ENCODE data around the gene ZFYVE21. TPM values are rescaled to one million over a fixed set of nuclear protein-coding genes. Genes with fewer than 3 reads are reported as not detected.

ZFYVE21 gene
- total RNA-seq, 1 experiment from 2014 or later, result 47.2 TPM

DNA sequence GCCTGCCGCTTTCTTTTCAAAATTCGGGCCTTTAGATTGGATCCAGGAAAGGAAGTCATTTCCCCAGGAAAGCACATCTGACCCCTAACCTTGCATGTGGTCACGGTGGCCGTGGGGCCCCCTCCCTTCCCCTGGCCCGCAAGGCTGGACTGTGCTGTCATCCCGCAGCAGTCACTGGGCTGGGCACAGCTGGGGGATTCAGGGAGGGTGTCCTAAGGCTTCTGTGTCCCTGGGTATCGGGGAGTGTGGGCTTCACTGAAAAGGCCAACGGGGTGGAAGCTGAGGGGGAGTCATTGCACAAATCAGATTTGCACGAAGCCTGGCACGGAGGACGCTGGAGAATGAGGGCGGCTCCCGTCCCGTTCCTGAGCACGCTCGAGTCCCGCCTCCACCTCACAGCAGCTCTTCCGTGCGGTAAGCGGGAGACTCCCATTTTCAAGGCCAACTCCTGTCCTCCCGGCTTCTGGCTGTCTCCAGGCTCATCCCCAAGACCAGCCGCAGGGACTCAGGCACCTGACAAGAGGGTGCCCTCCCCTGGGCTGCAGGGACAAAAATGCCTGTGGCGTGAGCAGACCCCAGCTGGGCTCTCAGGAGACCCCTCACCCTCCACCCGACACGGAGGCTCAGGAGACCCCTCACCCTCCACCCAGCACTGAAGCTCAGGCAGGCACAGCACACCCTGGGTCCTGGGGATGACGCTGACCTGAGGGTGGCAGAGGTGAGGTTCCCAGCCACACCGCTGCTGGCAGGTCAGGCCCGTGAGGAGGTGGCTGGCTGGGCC is 9.9 kb upstream of the ZFYVE21 start:
- Histone ChIP-seq H3K9me3 (ENCODE audit: low read length) (no peaks in the 10 kb centered on the region), H3K9ac (ENCODE audit: low read length) (no peak overlapping the region), H3K9me2 (replicated peaks; ENCODE audit: low read length) (no peaks in the 10 kb centered on the region), H3K4me3 (ENCODE audit: low read length) (no peak overlapping the region), H4K20me1 (ENCODE audit: low read length) (no peaks in the 10 kb centered on the region), H3F3A (ENCODE audit: low read length, unreplicated experiment) (no peaks in the 10 kb centered on the region), H3K4me1 (ENCODE audit: insufficient read depth, low read length) (peaks cover 3% of the 10 kb centered on the region), H3K27me3 (ENCODE audit: low read length) (no peaks in the 10 kb centered on the region), H3K79me2 (ENCODE audit: low read length) (peaks cover 9% of the 10 kb centered on the region; the same call in 1 of the 2 replicates), H3K36me3 (ENCODE audit: low read depth, low read length) (peaks cover 28% of the 10 kb centered on the region; the same call in 1 of the 2 replicates), H3K27ac (ENCODE audit: low read length) (no peak overlapping the region), H2AFZ (ENCODE audit: low read length) (no peak overlapping the region), H3K4me2 (ENCODE audit: low read length) (no peak overlapping the region)
- CTCF ChIA-PET, result no interaction called here
- no peak for DNase-seq
- TF ChIP-seq EZH2 (IDR thresholded peaks at IDR 0.05; ENCODE audit: low read length, unreplicated experiment) (no peak), EZH2phosphoT487 (IDR thresholded peaks at IDR 0.05; ENCODE audit: borderline replicate concordance, low read length) (no peak)
- ATAC-seq, result no peak
- POLR2A ChIA-PET (ENCODE audit: unreplicated experiment), result no interaction called here
- intact Hi-C loops (cut with micrococcal nuclease), result no loop called here
- no TSS peak for BruUV-seq (replicated peaks)

- Histone ChIP-seq H4K20me1 (ENCODE audit: low read length) (no peaks in the 10 kb centered on the region), H3K4me1 (ENCODE audit: insufficient read depth, low read length) (peaks cover 14% of the 10 kb centered on the region), H3K9me3 (ENCODE audit: low read length) (no peaks in the 10 kb centered on the region), H3K4me3 (ENCODE audit: low read length) (no peak overlapping the region), H3F3A (ENCODE audit: low read length, unreplicated experiment) (no peaks in the 10 kb centered on the region), H3K27me3 (ENCODE audit: low read length) (no peaks in the 10 kb centered on the region), H3K4me2 (ENCODE audit: low read length) (no peak overlapping the region), H2AFZ (ENCODE audit: low read length) (no peak overlapping the region), H3K9me2 (replicated peaks; ENCODE audit: low read length) (no peaks in the 10 kb centered on the region), H3K36me3 (ENCODE audit: low read depth, low read length) (peaks cover 28% of the 10 kb centered on the region; the same call in 1 of the 2 replicates), H3K27ac (ENCODE audit: low read length) (no peak overlapping the region), H3K9ac (ENCODE audit: low read length) (no peak overlapping the region), H3K79me2 (ENCODE audit: low read length) (peaks cover 9% of the 10 kb centered on the region; the same call in 1 of the 2 replicates)
- ChIA-PET CTCF (no interaction called here), POLR2A (ENCODE audit: unreplicated experiment) (no interaction called here)
- DNase-seq (no peak), ATAC-seq (no peak)
- TF ChIP-seq EZH2 (IDR thresholded peaks at IDR 0.05; ENCODE audit: low read length, unreplicated experiment) (no peak), EZH2phosphoT487 (IDR thresholded peaks at IDR 0.05; ENCODE audit: borderline replicate concordance, low read length) (no peak)
- TF ChIP-seq, protein P1, sequence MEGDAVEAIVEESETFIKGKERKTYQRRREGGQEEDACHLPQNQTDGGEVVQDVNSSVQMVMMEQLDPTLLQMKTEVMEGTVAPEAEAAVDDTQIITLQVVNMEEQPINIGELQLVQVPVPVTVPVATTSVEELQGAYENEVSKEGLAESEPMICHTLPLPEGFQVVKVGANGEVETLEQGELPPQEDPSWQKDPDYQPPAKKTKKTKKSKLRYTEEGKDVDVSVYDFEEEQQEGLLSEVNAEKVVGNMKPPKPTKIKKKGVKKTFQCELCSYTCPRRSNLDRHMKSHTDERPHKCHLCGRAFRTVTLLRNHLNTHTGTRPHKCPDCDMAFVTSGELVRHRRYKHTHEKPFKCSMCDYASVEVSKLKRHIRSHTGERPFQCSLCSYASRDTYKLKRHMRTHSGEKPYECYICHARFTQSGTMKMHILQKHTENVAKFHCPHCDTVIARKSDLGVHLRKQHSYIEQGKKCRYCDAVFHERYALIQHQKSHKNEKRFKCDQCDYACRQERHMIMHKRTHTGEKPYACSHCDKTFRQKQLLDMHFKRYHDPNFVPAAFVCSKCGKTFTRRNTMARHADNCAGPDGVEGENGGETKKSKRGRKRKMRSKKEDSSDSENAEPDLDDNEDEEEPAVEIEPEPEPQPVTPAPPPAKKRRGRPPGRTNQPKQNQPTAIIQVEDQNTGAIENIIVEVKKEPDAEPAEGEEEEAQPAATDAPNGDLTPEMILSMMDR (conservative IDR thresholded peaks at IDR 0.05; ENCODE audit: low read depth, low read length), result no peak
- no TSS peak for BruUV-seq (replicated peaks)
- intact Hi-C loops (cut with micrococcal nuclease), result no loop called here
Observed at GRCh38 chr14:103706551-103707328, 8.9 kb upstream of the ZFYVE21 start.

DNA sequence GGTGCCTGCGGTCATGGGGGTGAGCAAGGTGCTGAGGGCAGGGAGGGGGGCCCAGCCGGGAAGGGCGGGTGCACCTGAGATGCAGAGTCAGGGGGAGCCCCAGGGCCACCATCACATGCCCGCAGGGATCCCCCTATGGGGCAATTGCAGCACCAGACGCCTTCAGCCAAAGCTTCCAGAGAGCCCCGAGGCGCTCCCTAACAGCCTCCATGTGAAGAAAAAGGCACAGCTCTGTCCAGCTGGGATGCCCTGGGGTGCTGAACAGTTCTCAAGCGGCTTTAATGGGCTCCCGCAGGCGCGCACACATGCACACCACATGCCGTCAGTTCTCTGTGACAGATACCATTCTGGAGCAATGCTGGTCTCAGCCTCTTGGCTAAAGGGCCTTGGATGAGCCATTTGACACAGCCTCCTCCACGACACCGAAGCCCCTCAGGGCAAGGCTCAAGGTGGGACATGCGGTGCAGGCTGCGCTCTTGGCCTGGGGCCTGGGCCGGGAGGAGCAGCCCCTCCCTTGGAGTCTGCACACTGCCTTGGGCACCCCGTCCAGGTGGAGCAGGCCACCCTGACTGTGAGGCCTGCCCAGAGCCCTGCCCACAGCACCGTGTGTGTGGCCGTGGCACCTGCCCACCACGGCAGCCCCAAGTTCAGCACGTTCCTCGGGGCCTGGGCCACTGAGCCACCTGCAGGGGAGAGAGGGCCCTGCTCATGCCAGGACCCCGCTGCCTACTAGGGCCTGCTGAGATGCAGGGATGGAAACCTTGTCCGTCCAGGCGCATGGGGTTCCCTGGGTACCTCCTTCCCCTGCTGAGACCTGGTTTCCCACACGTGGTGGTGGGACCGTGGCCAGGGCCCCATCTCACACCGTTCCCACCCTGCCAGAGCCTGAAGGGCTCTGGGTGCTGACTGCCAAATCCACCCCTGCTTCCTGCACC is 8.0 kb upstream of the ZFYVE21 start:
- ATAC-seq (no peak), DNase-seq (no peak)
- Histone ChIP-seq H3K9ac (ENCODE audit: low read length) (no peak overlapping the region), H3K36me3 (ENCODE audit: low read depth, low read length) (peaks cover 28% of the 10 kb centered on the region; the same call in 1 of the 2 replicates), H3K4me3 (ENCODE audit: low read length) (no peak overlapping the region), H3K27ac (ENCODE audit: low read length) (no peak overlapping the region), H3K4me1 (ENCODE audit: insufficient read depth, low read length) (peaks cover 22% of the 10 kb centered on the region), H3K9me2 (replicated peaks; ENCODE audit: low read length) (no peaks in the 10 kb centered on the region), H3K9me3 (ENCODE audit: low read length) (no peaks in the 10 kb centered on the region), H2AFZ (ENCODE audit: low read length) (no peak overlapping the region), H3F3A (ENCODE audit: low read length, unreplicated experiment) (no peaks in the 10 kb centered on the region), H4K20me1 (ENCODE audit: low read length) (no peaks in the 10 kb centered on the region), H3K27me3 (ENCODE audit: low read length) (no peaks in the 10 kb centered on the region), H3K79me2 (ENCODE audit: low read length) (peaks cover 12% of the 10 kb centered on the region), H3K4me2 (ENCODE audit: low read length) (no peak overlapping the region)
- no TSS peak for BruUV-seq (replicated peaks)
- intact Hi-C loops (cut with micrococcal nuclease), result no loop called here
- no peak for TF ChIP-seq EZH2phosphoT487 (IDR thresholded peaks at IDR 0.05; ENCODE audit: borderline replicate concordance, low read length)
- no peak for TF ChIP-seq EZH2 (IDR thresholded peaks at IDR 0.05; ENCODE audit: low read length, unreplicated experiment)
- TF ChIP-seq, protein P1 (conservative IDR thresholded peaks at IDR 0.05; ENCODE audit: low read depth, low read length), result no peak
- ChIA-PET POLR2A (ENCODE audit: unreplicated experiment) (no interaction called here), CTCF (no interaction called here)

All from PC-3 (cell line).